Thyroid gland (tissue), 4 donors: ENCODE data around the gene EPHA2.

Experiments used
- POLR2A ChIP-seq, 2 donors: fragments of 450-650 bp; IDR thresholded peaks; one replicate each; pipeline ENCODE4 v1.6.1; 2017; ENCODE audit warnings: antibody characterized with exemption in 2 of 2, mild to moderate bottlenecking in 2 of 2, moderate library complexity in 1 of 2
- TF ChIP-seq, protein P1 (sequence below), 6 experiments: fragments of 200-600 bp in 3 of 6; fragments of 450-650 bp in 3 of 6; sonication (generic) in 3 of 6; IDR thresholded peaks; one replicate each; pipeline ENCODE4 v1.5.1; 2016 to 2019; ENCODE audit warnings: antibody characterized with exemption in 6 of 6, mild to moderate bottlenecking in 2 of 6, inconsistent platforms in 1 of 6, moderate library complexity in 1 of 6

DNA sequence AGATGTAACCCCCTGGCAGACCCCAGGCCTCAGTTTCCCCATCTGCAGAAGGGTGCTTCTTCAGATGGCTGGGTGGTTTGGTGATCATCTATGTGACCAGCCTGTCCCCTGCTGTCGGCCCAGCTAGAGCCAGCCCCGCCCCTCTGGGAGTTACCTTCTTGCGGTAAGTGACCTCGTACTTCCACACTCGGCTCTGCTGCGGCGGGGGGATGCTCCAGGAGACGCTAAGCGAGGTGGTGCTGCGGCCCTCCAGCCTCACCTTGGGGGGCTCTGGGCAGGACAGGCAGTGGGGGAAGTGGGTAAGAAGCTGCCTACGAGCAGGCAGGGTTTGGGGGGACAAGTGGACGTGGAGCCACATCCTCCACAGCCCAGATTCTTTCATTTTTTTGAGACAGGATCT, 20.4 kb downstream of the EPHA2 start:
- TF ChIP-seq, protein P1, sequence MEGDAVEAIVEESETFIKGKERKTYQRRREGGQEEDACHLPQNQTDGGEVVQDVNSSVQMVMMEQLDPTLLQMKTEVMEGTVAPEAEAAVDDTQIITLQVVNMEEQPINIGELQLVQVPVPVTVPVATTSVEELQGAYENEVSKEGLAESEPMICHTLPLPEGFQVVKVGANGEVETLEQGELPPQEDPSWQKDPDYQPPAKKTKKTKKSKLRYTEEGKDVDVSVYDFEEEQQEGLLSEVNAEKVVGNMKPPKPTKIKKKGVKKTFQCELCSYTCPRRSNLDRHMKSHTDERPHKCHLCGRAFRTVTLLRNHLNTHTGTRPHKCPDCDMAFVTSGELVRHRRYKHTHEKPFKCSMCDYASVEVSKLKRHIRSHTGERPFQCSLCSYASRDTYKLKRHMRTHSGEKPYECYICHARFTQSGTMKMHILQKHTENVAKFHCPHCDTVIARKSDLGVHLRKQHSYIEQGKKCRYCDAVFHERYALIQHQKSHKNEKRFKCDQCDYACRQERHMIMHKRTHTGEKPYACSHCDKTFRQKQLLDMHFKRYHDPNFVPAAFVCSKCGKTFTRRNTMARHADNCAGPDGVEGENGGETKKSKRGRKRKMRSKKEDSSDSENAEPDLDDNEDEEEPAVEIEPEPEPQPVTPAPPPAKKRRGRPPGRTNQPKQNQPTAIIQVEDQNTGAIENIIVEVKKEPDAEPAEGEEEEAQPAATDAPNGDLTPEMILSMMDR (IDR thresholded peaks at IDR 0.05): no peak
- no peak for TF ChIP-seq POLR2A (IDR thresholded peaks at IDR 0.05)
